Liver (tissue), 9 donors: ENCODE results near the gene CAMK1D. TPM values are rescaled to one million over a fixed set of nuclear protein-coding genes. Genes with fewer than 3 reads are reported as not detected.

ENCODE experiments used
- DNase-seq: peaks from one replicate; pipeline ENCODE4 v3.0.0-alpha.2; 2017; ENCODE audit warnings: low spot score
- H3K27ac ChIP-seq, 2 donors: one replicate each; pipeline ENCODE4 v1.7.0; 2013; ENCODE audit warnings: inconsistent platforms in 2 of 2, low read length in 2 of 2, control low read depth in 1 of 2, low read depth in 1 of 2, mild to moderate bottlenecking in 1 of 2
- H3K27me3 ChIP-seq, 4 donors: one replicate each; pipeline versions ENCODE4 v1.6.1 to v1.7.0; 2013; ENCODE audit warnings: low read length in 3 of 4, inconsistent platforms in 1 of 4, mild to moderate bottlenecking in 1 of 4, moderate library complexity in 1 of 4; ENCODE audit not compliant: control insufficient read depth in 4 of 4, insufficient read depth in 4 of 4
- H3K36me3 ChIP-seq, 4 donors: one replicate each; pipeline versions ENCODE4 v1.6.1 to v1.7.0; 2013; ENCODE audit warnings: low read length in 3 of 4, mild to moderate bottlenecking in 3 of 4, low read depth in 1 of 4, moderate library complexity in 1 of 4; ENCODE audit not compliant: control insufficient read depth in 4 of 4, insufficient read depth in 3 of 4
- H3K4me1 ChIP-seq, 4 donors: one replicate each; pipeline versions ENCODE4 v1.6.1 to v1.7.0; 2013; ENCODE audit warnings: low read length in 3 of 4, mild to moderate bottlenecking in 3 of 4, moderate library complexity in 1 of 4; ENCODE audit not compliant: control insufficient read depth in 4 of 4, insufficient read depth in 4 of 4
- H3K4me3 ChIP-seq, 3 donors: one replicate each; pipeline versions ENCODE4 v1.6.1 to v1.7.0; 2013; ENCODE audit warnings: low read length in 3 of 3, control low read depth in 1 of 3, low read depth in 1 of 3, mild to moderate bottlenecking in 1 of 3
- H3K9ac ChIP-seq, 2 donors: one replicate each; pipeline ENCODE4 v1.7.0; 2013; ENCODE audit warnings: low read length in 2 of 2, mild to moderate bottlenecking in 2 of 2, moderate library complexity in 2 of 2, control low read depth in 1 of 2, low read depth in 1 of 2
- H3K9me3 ChIP-seq, 4 donors: one replicate each; pipeline versions ENCODE4 v1.6.1 to v1.7.0; 2013; ENCODE audit warnings: low read length in 3 of 4; ENCODE audit not compliant: control insufficient read depth in 4 of 4
- EGR1 ChIP-seq, 2 donors: IDR thresholded peaks; 2 replicates each; pipeline ENCODE4 v1.6.1; 2016 to 2018; ENCODE audit warnings: antibody characterized with exemption in 2 of 2, low read depth in 2 of 2
- FOXA1 ChIP-seq: IDR thresholded peaks from 2 replicates; pipeline ENCODE4 v1.6.1; 2016; ENCODE audit warnings: antibody characterized with exemption
- FOXA2 ChIP-seq: IDR thresholded peaks from 2 replicates; pipeline ENCODE4 v1.6.1; 2016; ENCODE audit warnings: antibody characterized with exemption
- GABPA ChIP-seq, 2 donors: IDR thresholded peaks in 1 of 2; conservative IDR thresholded peaks in 1 of 2; 2 replicates each; pipeline ENCODE4 v1.6.1; 2016; ENCODE audit warnings: antibody characterized with exemption in 2 of 2, mild to moderate bottlenecking in 1 of 2, moderate library complexity in 1 of 2
- HNF4A ChIP-seq, 2 donors: conservative IDR thresholded peaks; 2 replicates each; pipeline ENCODE4 v1.6.1; 2016; ENCODE audit warnings: antibody characterized with exemption in 2 of 2, mild to moderate bottlenecking in 2 of 2
- HNF4G ChIP-seq: IDR thresholded peaks from 2 replicates; pipeline ENCODE4 v1.6.1; 2016; ENCODE audit warnings: antibody characterized with exemption
- JUND ChIP-seq, 2 donors: IDR thresholded peaks; 2 replicates each; pipeline ENCODE4 v1.6.1; 2016; ENCODE audit warnings: antibody characterized with exemption in 2 of 2
- NR2F2 ChIP-seq: IDR thresholded peaks from 2 replicates; pipeline ENCODE4 v1.6.1; 2016; ENCODE audit warnings: antibody characterized with exemption
- RAD21 ChIP-seq, 2 donors: IDR thresholded peaks; 2 replicates each; pipeline ENCODE4 v1.6.1; 2016; ENCODE audit warnings: antibody characterized with exemption in 2 of 2, mild to moderate bottlenecking in 2 of 2
- RXRA ChIP-seq, 2 donors: IDR thresholded peaks; 2 replicates each; pipeline ENCODE4 v1.6.1; 2017 to 2018; ENCODE audit warnings: antibody characterized with exemption in 2 of 2, mild to moderate bottlenecking in 1 of 2
- SP1 ChIP-seq: IDR thresholded peaks from 2 replicates; pipeline ENCODE4 v1.6.1; 2018; ENCODE audit warnings: antibody characterized with exemption, mild to moderate bottlenecking
- TAF1 ChIP-seq: conservative IDR thresholded peaks from 2 replicates; pipeline ENCODE4 v1.6.1; 2016; ENCODE audit warnings: antibody characterized with exemption, mild to moderate bottlenecking
- YY1 ChIP-seq: IDR thresholded peaks from 2 replicates; pipeline ENCODE4 v1.6.1; 2016; ENCODE audit warnings: antibody characterized with exemption, mild to moderate bottlenecking
- WGBS: extraction: QIAGEN DNeasy Blood & Tissue Kit; methylation state at CpG from one replicate; pipeline ENCODE4 v1.1.7; 2013; 5-methylcytosine and 5-hydroxymethylcytosine counted together
- polyA plus RNA-seq, 2 donors: library from polyadenylated mRNA; stranded (reverse) in 1 of 2; unstranded in 1 of 2; fragments of 200-250 nt in 1 of 2; fragments of >200 nt in 1 of 2; fragmentation: Nextera tagmentation in 1 of 2; extraction: Ambion mirVana in 1 of 2; gene quantifications; one replicate each; pipeline versions ENCODE4 v1.2.1 to v1.2.3, GENCODE V29; 2013 to 2015
- total RNA-seq, 2 donors: library from RNA; depleted of rRNA; stranded (reverse); fragments of >200 nt; gene quantifications; one replicate each; pipeline ENCODE4 v1.2.3, GENCODE V29; 2014
- TF ChIP-seq, protein P1 (sequence below): IDR thresholded peaks from 2 replicates; pipeline ENCODE4 v1.6.1; 2016; ENCODE audit warnings: antibody characterized with exemption, mild to moderate bottlenecking
- TF ChIP-seq, protein P2 (sequence below): IDR thresholded peaks from 2 replicates; pipeline ENCODE4 v1.6.1; 2016; ENCODE audit warnings: antibody characterized with exemption
- TF ChIP-seq, protein P3 (sequence below): IDR thresholded peaks from 2 replicates; pipeline ENCODE4 v1.6.1; 2016; ENCODE audit warnings: antibody characterized with exemption
- TF ChIP-seq, protein P4 (sequence below): fragments of 150-350 bp; IDR thresholded peaks from 2 replicates; pipeline ENCODE4 v1.5.1; 2017; ENCODE audit warnings: improper control_type of control experiment, low read depth, low read length; ENCODE audit not compliant: missing input control
- TF ChIP-seq, protein P5 (sequence below): IDR thresholded peaks from 2 replicates; pipeline ENCODE4 v1.6.1; 2016; ENCODE audit warnings: antibody characterized with exemption
- donor health status: healthy.
- donor health status: healthy.
- donor health status: healthy.
- donor health status: healthy.
- donor health status: healthy.

The CAMK1D gene
- total and polyA plus RNA-seq, 4 donors = 2.7 to 10.1 (median 4.2) TPM

DNA sequence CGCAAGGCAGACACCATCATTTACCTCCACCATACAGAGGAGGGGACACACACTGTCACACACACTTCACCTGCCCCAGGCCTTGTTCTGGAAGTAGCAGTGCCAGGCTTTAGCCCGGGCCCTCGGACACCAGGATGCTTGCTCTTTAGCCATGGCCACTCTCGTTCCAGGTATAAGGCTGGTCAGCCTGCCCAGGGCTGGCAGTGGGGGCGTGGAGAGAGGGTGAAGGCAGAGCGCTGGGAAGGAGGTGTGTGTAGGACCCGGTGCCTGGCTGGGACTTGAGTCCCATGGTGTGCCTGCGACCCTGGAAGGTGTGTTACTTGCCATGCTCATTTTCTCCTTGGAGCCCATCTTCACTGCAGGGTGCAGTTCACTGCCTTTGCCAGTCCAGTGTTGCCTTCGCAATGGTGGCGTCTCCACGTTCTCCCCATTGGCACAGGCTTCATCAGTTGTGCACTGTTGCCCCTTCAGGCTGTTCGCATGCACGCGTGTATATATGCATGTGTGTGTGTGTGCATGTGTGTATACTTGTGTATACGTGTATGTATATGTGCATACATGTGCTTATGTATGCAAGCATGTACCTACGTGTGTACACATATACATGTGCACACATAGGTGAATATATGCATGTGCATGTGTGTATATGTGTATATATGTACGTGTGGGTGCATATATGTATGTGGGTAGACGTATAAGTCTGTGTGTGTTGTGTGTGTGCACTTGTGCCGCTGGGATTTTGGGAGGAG is 153.4 kb downstream of the CAMK1D start:
- H3K4me1 ChIP-seq = peaks cover 5 to 26% (median 17%) of the 10 kb centered on the region in 4 donors
- H3K4me3 ChIP-seq = no peak overlapping the region
- 96% methylated on average over 19 of the region's 19 CpGs for WGBS
- no peak overlapping the region for H3K27ac ChIP-seq
- H3K9ac ChIP-seq = no peak overlapping the region
- no peaks in the 10 kb centered on the region for H3K36me3 ChIP-seq
- TF ChIP-seq, protein P1, sequence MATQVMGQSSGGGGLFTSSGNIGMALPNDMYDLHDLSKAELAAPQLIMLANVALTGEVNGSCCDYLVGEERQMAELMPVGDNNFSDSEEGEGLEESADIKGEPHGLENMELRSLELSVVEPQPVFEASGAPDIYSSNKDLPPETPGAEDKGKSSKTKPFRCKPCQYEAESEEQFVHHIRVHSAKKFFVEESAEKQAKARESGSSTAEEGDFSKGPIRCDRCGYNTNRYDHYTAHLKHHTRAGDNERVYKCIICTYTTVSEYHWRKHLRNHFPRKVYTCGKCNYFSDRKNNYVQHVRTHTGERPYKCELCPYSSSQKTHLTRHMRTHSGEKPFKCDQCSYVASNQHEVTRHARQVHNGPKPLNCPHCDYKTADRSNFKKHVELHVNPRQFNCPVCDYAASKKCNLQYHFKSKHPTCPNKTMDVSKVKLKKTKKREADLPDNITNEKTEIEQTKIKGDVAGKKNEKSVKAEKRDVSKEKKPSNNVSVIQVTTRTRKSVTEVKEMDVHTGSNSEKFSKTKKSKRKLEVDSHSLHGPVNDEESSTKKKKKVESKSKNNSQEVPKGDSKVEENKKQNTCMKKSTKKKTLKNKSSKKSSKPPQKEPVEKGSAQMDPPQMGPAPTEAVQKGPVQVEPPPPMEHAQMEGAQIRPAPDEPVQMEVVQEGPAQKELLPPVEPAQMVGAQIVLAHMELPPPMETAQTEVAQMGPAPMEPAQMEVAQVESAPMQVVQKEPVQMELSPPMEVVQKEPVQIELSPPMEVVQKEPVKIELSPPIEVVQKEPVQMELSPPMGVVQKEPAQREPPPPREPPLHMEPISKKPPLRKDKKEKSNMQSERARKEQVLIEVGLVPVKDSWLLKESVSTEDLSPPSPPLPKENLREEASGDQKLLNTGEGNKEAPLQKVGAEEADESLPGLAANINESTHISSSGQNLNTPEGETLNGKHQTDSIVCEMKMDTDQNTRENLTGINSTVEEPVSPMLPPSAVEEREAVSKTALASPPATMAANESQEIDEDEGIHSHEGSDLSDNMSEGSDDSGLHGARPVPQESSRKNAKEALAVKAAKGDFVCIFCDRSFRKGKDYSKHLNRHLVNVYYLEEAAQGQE = no peak
- TF ChIP-seq, protein P2, sequence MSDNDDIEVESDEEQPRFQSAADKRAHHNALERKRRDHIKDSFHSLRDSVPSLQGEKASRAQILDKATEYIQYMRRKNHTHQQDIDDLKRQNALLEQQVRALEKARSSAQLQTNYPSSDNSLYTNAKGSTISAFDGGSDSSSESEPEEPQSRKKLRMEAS = no peak
- TF ChIP-seq EGR1 (IDR thresholded peaks at IDR 0.05; ENCODE audit: low read depth in 2 of 2) = no peak
- no peak for TF ChIP-seq NR2F2
- TF ChIP-seq JUND (IDR thresholded peaks at IDR 0.05) = no peak
- no peak for TF ChIP-seq GABPA (IDR thresholded peaks at IDR 0.05 in 1 of 2, conservative IDR thresholded peaks at IDR 0.05 in 1 of 2)
- TF ChIP-seq, protein P3, sequence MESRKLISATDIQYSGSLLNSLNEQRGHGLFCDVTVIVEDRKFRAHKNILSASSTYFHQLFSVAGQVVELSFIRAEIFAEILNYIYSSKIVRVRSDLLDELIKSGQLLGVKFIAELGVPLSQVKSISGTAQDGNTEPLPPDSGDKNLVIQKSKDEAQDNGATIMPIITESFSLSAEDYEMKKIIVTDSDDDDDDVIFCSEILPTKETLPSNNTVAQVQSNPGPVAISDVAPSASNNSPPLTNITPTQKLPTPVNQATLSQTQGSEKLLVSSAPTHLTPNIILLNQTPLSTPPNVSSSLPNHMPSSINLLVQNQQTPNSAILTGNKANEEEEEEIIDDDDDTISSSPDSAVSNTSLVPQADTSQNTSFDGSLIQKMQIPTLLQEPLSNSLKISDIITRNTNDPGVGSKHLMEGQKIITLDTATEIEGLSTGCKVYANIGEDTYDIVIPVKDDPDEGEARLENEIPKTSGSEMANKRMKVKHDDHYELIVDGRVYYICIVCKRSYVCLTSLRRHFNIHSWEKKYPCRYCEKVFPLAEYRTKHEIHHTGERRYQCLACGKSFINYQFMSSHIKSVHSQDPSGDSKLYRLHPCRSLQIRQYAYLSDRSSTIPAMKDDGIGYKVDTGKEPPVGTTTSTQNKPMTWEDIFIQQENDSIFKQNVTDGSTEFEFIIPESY = no peak
- no peak for TF ChIP-seq HNF4A (conservative IDR thresholded peaks at IDR 0.05)
- no peak for TF ChIP-seq FOXA1
- no peak for TF ChIP-seq TAF1
- no peak for TF ChIP-seq YY1
- no peak for TF ChIP-seq SP1
- TF ChIP-seq RAD21 (IDR thresholded peaks at IDR 0.05) = no peak
- TF ChIP-seq, protein P4, sequence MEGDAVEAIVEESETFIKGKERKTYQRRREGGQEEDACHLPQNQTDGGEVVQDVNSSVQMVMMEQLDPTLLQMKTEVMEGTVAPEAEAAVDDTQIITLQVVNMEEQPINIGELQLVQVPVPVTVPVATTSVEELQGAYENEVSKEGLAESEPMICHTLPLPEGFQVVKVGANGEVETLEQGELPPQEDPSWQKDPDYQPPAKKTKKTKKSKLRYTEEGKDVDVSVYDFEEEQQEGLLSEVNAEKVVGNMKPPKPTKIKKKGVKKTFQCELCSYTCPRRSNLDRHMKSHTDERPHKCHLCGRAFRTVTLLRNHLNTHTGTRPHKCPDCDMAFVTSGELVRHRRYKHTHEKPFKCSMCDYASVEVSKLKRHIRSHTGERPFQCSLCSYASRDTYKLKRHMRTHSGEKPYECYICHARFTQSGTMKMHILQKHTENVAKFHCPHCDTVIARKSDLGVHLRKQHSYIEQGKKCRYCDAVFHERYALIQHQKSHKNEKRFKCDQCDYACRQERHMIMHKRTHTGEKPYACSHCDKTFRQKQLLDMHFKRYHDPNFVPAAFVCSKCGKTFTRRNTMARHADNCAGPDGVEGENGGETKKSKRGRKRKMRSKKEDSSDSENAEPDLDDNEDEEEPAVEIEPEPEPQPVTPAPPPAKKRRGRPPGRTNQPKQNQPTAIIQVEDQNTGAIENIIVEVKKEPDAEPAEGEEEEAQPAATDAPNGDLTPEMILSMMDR = no peak
- H3K9me3 ChIP-seq = no peaks in the 10 kb centered on the region
- no peaks in the 10 kb centered on the region for H3K27me3 ChIP-seq
- DNase-seq = no peak

DNA sequence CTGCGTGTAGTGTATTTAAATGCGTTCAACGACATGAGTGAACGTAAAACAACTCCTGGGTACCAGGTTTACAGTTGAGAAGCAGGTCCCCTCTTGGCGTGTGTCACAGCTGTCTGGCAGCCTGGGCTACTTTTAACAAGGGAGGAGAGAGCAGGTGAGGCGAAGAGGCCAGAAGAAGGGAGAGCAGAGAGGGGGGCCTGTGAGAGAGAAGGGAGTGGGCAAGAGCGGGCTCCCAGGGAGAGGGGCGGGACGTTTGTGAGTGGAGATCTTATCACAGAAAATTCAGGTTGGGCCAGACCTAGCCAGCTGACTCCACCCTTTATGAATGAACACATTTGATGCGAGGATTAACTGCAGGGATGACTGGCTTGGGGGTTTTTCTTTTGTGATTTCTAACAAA is 154.0 kb downstream of the CAMK1D start:
- Histone ChIP-seq H3K36me3 (no peaks in the 10 kb centered on the region), H3K9ac (no peak overlapping the region), H3K4me1 (peaks cover 5 to 26% (median 17%) of the 10 kb centered on the region in 4 donors), H3K9me3 (no peaks in the 10 kb centered on the region), H3K4me3 (no peak overlapping the region), H3K27ac (no peak overlapping the region), H3K27me3 (no peaks in the 10 kb centered on the region)
- no peak for DNase-seq
- WGBS = 84% methylated on average over 10 of the region's 10 CpGs
- no peak for TF ChIP-seq YY1
- TF ChIP-seq EGR1 (IDR thresholded peaks at IDR 0.05; ENCODE audit: low read depth in 2 of 2) = no peak
- TF ChIP-seq, protein P5, sequence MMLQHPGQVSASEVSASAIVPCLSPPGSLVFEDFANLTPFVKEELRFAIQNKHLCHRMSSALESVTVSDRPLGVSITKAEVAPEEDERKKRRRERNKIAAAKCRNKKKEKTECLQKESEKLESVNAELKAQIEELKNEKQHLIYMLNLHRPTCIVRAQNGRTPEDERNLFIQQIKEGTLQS = no peak
- TF ChIP-seq RAD21 (IDR thresholded peaks at IDR 0.05) = no peak
- no peak for TF ChIP-seq GABPA (IDR thresholded peaks at IDR 0.05 in 1 of 2, conservative IDR thresholded peaks at IDR 0.05 in 1 of 2)
- no peak for TF ChIP-seq SP1
- TF ChIP-seq FOXA2 = no peak
- TF ChIP-seq RXRA (IDR thresholded peaks at IDR 0.05) = no peak
- TF ChIP-seq, protein P2 = no peak
- no peak for TF ChIP-seq JUND (IDR thresholded peaks at IDR 0.05)
- no peak for TF ChIP-seq TAF1
- no peak for TF ChIP-seq HNF4G
- TF ChIP-seq HNF4A (conservative IDR thresholded peaks at IDR 0.05) = no peak
- TF ChIP-seq FOXA1 = no peak
- TF ChIP-seq, protein P4 = no peak
